ENCODE measurements around the gene APOC1.

DNA sequence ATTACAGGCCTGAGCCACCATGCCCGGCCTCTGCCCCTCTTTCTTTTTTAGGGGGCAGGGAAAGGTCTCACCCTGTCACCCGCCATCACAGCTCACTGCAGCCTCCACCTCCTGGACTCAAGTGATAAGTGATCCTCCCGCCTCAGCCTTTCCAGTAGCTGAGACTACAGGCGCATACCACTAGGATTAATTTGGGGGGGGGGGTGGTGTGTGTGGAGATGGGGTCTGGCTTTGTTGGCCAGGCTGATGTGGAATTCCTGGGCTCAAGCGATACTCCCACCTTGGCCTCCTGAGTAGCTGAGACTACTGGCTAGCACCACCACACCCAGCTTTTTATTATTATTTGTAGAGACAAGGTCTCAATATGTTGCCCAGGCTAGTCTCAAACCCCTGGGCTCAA is 4.6 kb upstream of the APOC1 start:
- TF ChIP-seq, protein P1, sequence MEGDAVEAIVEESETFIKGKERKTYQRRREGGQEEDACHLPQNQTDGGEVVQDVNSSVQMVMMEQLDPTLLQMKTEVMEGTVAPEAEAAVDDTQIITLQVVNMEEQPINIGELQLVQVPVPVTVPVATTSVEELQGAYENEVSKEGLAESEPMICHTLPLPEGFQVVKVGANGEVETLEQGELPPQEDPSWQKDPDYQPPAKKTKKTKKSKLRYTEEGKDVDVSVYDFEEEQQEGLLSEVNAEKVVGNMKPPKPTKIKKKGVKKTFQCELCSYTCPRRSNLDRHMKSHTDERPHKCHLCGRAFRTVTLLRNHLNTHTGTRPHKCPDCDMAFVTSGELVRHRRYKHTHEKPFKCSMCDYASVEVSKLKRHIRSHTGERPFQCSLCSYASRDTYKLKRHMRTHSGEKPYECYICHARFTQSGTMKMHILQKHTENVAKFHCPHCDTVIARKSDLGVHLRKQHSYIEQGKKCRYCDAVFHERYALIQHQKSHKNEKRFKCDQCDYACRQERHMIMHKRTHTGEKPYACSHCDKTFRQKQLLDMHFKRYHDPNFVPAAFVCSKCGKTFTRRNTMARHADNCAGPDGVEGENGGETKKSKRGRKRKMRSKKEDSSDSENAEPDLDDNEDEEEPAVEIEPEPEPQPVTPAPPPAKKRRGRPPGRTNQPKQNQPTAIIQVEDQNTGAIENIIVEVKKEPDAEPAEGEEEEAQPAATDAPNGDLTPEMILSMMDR (IDR thresholded peaks at IDR 0.05), result no peak
- TF ChIP-seq RORB (CRISPR knock-in tag; IDR thresholded peaks at IDR 0.05), result no peak
- TF ChIP-seq ZNF423 (CRISPR knock-in tag; IDR thresholded peaks at IDR 0.05), result no peak
- TF ChIP-seq, protein P2, sequence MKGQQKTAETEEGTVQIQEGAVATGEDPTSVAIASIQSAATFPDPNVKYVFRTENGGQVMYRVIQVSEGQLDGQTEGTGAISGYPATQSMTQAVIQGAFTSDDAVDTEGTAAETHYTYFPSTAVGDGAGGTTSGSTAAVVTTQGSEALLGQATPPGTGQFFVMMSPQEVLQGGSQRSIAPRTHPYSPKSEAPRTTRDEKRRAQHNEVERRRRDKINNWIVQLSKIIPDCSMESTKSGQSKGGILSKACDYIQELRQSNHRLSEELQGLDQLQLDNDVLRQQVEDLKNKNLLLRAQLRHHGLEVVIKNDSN (CRISPR knock-in tag; IDR thresholded peaks at IDR 0.05), result no peak
- TF ChIP-seq, protein P3, sequence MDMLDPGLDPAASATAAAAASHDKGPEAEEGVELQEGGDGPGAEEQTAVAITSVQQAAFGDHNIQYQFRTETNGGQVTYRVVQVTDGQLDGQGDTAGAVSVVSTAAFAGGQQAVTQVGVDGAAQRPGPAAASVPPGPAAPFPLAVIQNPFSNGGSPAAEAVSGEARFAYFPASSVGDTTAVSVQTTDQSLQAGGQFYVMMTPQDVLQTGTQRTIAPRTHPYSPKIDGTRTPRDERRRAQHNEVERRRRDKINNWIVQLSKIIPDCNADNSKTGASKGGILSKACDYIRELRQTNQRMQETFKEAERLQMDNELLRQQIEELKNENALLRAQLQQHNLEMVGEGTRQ (CRISPR knock-in tag; IDR thresholded peaks at IDR 0.05), result no peak
- TF ChIP-seq FOXP1 (CRISPR knock-in tag; IDR thresholded peaks at IDR 0.05; ENCODE audit: borderline replicate concordance), result no peak
- TF ChIP-seq, protein P4, sequence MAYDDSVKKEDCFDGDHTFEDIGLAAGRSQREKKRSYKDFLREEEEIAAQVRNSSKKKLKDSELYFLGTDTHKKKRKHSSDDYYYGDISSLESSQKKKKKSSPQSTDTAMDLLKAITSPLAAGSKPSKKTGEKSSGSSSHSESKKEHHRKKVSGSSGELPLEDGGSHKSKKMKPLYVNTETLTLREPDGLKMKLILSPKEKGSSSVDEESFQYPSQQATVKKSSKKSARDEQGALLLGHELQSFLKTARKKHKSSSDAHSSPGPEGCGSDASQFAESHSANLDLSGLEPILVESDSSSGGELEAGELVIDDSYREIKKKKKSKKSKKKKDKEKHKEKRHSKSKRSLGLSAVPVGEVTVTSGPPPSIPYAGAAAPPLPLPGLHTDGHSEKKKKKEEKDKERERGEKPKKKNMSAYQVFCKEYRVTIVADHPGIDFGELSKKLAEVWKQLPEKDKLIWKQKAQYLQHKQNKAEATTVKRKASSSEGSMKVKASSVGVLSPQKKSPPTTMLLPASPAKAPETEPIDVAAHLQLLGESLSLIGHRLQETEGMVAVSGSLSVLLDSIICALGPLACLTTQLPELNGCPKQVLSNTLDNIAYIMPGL (CRISPR knock-in tag; IDR thresholded peaks at IDR 0.05), result no peak
- TF ChIP-seq SP1 (CRISPR knock-in tag; conservative IDR thresholded peaks at IDR 0.05), result no peak
- TF ChIP-seq NFYB (CRISPR knock-in tag; conservative IDR thresholded peaks at IDR 0.05; ENCODE audit: low read depth), result no peak
